CD4-positive, alpha-beta T cell treated with Interleukin-10 for 1 hour (primary cell): ENCODE measurements around the gene LARGE2.

Experiments used
- DNase-seq: peaks from one replicate; pipeline ENCODE4 v3.0.0-alpha.2; 2020

LARGE2 gene

GRCh38 chr11:45930951-45931570 is 8.6 kb downstream of the LARGE2 start:
- no peak for DNase-seq

- no peak for DNase-seq
Observed at GRCh38 chr11:45931739-45932138, 9.3 kb downstream of the LARGE2 start.

- no peak for DNase-seq
Observed at GRCh38 chr11:45932217-45932616, 9.8 kb downstream of the LARGE2 start.

GRCh38 chr11:45933131-45933831 is 10.8 kb downstream of the LARGE2 start:
- DNase-seq: no peak

GRCh38 chr11:45933846-45934579 is 11.6 kb downstream of the LARGE2 start:
- no peak for DNase-seq

- DNase-seq: no peak
Observed at GRCh38 chr11:45934580-45935318, 12.3 kb downstream of the LARGE2 start.

- no peak for DNase-seq
Observed at GRCh38 chr11:45935349-45936064, 13.1 kb downstream of the LARGE2 start.

GRCh38 chr11:45936511-45937054 is 14.1 kb downstream of the LARGE2 start:
- DNase-seq: no peak

- DNase-seq: no peak
Observed at GRCh38 chr11:45937916-45938315, 15.5 kb downstream of the LARGE2 start.

GRCh38 chr11:45939836-45940235 is 17.4 kb downstream of the LARGE2 start:
- no peak for DNase-seq

GRCh38 chr11:45941285-45941684 is 18.8 kb downstream of the LARGE2 start:
- no peak for DNase-seq

- DNase-seq: no peak
Observed at GRCh38 chr11:45942381-45942780, 19.9 kb downstream of the LARGE2 start.

- no peak for DNase-seq
Observed at GRCh38 chr11:45945397-45945999, 23.0 kb downstream of the LARGE2 start.

GRCh38 chr11:45947885-45948284 is 25.4 kb downstream of the LARGE2 start:
- DNase-seq: no peak

GRCh38 chr11:45948356-45948755 is 25.9 kb downstream of the LARGE2 start:
- no peak for DNase-seq

GRCh38 chr11:45949992-45950407 is 27.5 kb downstream of the LARGE2 start:
- no peak for DNase-seq

GRCh38 chr11:45959851-45960250 is 37.4 kb downstream of the LARGE2 start:
- no peak for DNase-seq

- DNase-seq: no peak
Observed at GRCh38 chr11:45960387-45961095, 38.1 kb downstream of the LARGE2 start.

GRCh38 chr11:45961751-45962240 is 39.3 kb downstream of the LARGE2 start:
- no peak for DNase-seq

- DNase-seq: peak; percentile 78
Observed at GRCh38 chr11:45964911-45965389, 42.5 kb downstream of the LARGE2 start.

GRCh38 chr11:45967506-45967905 is 45.0 kb downstream of the LARGE2 start:
- no peak for DNase-seq
